GM12892 (cell line): ENCODE data around the gene GCLC.

Experiments used
- POLR2A ChIP-seq: IDR thresholded peaks from 2 replicates; pipeline ENCODE4 v1.6.1; 2011; ENCODE audit warnings: low read depth, low read length, control low read depth
- POLR2AphosphoS5 ChIP-seq: IDR thresholded peaks from 2 replicates; pipeline ENCODE4 v1.6.1; 2011; ENCODE audit warnings: low read depth, low read length, control low read depth
- TAF1 ChIP-seq: IDR thresholded peaks from 2 replicates; pipeline ENCODE4 v1.6.1; 2011; ENCODE audit warnings: low read depth, mild to moderate bottlenecking, control low read depth, low read length, borderline replicate concordance

GRCh38 chr6:53512626-53513025 is 32.3 kb downstream of the GCLC start:
- TF ChIP-seq POLR2A (no peak), POLR2AphosphoS5 (no peak), TAF1 (no peak)
